Measurements from ENCODE around the gene MIPEP.

Gene MIPEP

DNA sequence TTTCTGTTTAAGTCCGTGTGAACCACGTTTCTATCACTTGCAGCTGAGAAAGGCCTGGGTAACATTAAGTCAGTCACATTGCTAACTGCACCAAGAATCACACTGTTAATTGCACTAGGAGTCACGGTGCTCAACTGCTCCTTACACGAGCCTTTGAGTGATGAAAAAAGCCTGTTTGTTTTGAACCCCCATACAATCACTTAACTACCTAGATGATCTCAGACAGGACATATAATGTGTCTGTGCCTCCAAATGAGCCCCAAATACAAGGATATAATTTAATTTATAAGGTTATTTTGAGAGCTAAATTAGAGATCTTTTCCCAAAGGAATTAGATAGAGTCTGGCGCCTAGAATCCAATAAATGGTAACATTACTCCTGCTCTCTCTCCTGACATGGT, 84.1 kb downstream of the MIPEP start:
- DNase-seq = no peak

GRCh38 chr13:23804166-23804565, 85.0 kb downstream of the MIPEP start:
- no peak for DNase-seq

- DNase-seq = no peak
Measured at GRCh38 chr13:23801141-23801540, 88.1 kb downstream of the MIPEP start.

- no peak for DNase-seq
Measured at GRCh38 chr13:23799945-23800344, 89.3 kb downstream of the MIPEP start.

DNA sequence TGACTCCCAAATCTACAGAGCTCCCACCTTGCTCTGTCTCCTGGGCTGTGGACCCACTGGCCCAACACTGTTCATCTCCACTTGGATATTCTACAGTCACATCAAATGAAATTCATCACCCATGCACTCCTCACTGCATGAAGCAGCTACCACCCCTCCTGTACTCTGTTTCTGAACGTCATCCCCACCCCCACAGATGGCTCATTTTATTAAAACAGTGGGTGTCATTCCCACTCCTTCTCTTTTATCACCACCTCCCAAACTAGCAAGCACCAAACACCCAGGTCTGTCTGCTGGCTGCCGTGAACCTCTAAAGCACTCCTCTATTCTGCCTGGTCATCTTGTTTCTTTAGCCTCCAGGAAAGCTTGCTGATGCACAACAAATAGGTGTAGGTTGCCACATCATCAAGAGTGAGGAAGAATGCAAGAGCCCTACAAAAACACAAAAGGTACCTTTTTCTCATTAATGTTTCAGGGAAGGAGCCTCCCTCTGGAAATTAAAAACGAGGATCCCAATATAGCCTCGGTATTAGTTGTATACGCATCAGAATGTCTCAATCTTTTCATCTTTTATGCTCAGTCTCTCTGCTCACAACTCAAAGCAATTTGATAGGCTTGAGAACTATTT, 91.8 kb downstream of the MIPEP start:
- no peak for DNase-seq

- no peak for DNase-seq
Measured at GRCh38 chr13:23796551-23796950, 92.6 kb downstream of the MIPEP start.

- DNase-seq = no peak
Measured at GRCh38 chr13:23794267-23795161, 94.7 kb downstream of the MIPEP start.

GRCh38 chr13:23793711-23794110, 95.5 kb downstream of the MIPEP start:
- no peak for DNase-seq

DNA sequence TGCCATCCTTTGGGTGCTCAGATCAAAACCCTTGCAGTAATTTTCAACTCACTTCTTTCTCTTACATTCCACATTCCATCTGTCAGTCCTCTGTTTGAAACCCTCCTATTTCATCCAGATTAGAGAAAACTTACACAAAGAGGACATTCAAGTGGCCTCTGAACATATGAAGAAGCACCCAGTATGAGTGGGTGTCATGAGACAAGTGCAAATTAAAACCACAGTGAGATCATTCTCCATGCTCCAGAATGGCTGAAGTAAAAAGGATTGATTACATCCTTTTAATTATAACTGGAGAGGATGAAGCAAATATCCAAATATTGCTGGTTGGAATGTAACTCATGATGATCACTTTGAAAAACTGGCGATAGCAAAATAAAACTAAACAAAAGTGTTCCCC, 96.5 kb downstream of the MIPEP start:
- no peak for DNase-seq

DNA sequence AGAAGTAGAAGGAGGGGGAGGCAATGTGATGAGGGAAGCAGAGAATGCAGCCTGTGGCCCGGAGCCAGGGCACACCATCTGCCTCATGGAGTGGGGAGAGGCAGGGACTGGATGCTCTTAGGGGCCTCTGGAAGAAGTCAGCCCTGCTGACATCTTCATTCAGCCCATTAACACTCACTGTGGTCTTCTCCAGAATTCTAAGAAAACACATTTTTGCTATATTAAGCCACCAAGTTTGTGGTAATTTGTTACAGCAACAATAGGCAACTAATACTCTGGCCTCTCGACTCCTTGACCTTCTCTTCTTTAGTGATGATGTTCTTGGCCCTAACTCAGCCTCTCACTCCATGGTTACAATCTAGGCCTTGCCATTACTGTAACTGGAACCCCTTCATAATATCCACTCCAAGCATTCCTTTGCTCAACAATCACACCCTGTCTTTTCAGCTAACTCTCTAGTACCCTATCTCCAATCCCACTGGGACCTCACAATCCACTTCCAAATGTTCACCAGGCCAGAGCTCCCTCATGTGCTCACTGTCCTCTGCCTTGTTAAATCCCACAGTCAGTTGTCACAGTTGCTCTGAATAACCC, 98.5 kb downstream of the MIPEP start:
- DNase-seq = no peak

DNA sequence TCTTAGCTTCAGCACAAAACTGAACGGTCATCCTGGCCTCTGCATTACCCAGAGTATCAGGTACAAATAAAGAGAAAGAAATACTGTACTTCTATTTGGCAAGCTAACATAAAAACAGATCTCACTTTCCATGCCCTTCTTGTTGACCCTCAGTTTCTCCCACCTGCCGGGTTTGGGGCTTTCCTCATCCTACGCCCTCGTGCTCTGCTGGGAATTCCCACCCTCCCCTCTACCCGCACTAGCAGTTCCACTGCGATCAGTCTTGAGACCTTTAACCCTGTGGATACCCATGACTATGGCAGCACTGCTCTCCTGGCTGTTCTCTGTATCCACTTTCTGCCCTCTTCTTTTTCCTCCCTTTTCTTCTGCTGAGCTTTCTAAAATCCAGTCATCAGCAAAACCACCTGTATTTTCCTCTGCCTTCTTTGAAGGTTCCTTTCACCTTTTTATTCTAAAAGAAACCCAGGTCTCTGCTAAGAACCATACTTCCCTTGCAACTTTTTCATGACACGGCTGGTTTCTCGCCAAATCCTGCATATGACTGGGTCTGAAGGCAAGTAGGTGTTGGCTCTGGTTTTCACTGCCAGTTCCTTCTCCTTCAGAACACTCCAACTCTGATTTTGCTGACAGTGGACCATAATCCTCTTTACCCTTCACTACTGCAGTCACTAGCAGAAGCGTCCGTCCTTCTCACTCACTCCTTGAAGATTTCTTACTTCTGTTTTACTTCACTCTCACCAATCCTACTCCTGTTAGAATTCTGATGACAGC, 99.4 kb downstream of the MIPEP start:
- no peak for DNase-seq

DNA sequence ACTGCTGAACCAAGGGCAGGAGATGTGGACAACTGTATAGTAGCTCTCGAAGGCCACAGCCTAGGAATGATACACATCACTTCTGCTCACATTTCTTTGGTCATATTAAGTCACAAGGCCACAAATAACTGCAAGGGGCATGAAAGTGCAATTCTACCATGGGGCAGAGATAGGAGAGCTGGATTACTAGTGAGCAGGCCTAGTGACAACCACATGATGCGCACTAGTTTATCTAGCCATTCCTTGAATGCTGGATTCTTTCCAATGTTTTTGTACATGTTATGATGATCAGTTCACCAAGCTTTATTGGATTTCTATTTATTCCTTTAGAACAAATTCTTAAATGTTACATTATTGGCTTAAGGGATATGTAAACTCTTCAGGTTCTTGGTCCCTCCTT, 100.7 kb downstream of the MIPEP start:
- DNase-seq = no peak

GRCh38 chr13:23787464-23787863, 101.7 kb downstream of the MIPEP start:
- no peak for DNase-seq

DNA sequence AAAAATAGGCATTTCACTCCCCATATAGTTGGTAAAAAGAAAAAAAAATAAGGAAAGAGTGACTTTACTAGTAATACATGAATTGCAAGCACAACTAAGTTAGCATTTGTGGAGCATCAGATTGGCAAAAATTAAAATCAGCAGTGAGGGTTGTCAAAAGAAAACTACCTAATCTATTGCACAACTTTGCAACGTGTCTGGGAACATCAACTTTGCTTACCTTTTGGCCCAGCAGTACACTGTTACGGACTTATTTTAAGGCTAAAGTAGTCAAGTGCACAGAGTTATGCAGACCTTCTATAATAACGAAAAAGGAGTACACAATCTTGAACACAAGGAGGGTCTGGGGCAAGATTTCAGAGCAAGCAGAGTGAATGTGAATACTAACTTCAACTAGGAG, 102.6 kb downstream of the MIPEP start:
- DNase-seq = no peak

DNA sequence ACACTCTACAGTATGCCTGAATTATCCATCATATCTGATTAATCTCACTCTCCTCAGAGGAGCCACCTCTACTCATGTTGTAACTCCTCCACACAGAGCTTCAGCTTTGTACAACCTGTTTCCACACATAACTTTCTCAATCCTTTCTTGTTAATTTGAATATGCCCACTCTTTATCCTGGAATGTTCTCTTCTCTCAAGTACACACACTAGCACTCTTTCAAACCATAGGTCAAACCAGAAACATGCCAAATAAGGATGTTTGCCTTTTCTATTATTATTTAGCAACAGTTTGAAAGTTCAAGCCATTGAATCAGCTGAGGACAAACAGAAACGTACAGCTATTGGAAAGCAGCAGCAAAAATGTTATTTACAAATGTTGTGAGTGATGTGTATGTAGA, 110.3 kb downstream of the MIPEP start:
- DNase-seq = no peak

GRCh38 chr13:23778002-23778652, 111.1 kb downstream of the MIPEP start:
- DNase-seq = no peak

DNA sequence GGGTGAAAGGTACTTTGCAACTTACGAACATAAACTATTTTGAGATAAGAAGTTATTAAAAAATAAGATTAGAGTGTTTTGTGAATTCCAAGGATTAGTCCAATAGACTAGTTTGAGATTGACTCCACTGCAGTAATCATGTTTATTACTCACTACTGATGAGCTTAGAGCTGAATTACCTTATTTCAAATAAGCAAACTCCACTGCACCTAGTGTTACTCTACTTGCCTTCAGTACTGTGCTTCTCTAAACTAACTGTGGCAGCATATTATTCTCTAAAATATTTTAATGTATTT, 111.7 kb downstream of the MIPEP start:
- DNase-seq = no peak

DNA sequence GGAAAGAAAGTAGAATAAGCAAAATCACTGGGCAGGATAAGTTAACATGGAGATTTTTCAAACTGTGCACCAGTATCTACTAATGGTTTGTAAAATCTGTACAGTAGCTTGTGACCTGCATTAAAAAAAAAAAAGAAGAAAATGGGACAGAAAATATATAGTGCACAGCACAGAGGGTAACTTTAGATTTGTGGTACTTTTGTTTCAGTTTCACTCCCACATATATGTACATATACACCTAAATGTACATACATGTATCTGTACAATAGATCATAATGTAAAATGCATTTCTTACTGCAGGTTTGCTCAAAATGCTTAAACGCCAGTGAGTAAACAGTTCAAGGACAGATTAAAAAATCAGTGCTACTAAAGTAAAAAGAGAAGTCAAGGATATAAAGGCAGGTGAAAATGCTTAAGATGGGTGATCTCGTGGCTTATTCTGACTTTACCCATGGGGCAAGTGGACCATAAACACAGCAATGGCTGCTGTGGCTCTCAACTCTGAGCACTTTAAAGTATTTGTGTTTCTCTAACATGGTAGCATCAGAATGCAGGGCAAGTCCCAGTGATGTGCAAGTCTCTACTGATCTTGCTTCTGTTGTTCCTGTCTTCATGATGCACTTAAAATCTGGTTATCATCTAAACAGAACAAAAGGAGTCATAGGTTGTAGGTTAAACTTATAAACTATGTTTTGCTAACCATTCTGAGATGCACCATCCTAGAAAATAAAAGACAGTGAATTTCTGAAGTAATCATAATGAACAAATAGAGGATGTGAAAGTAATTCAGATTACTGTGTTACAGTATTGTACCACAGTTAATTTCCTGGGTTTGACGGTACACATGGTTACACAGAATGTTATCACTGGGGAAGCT, 112.3 kb downstream of the MIPEP start:
- DNase-seq = no peak

- DNase-seq = no peak
Measured at GRCh38 chr13:23772717-23773116, 116.5 kb downstream of the MIPEP start.

GRCh38 chr13:23771956-23772355, 117.2 kb downstream of the MIPEP start:
- DNase-seq = no peak

GRCh38 chr13:23771552-23771951, 117.6 kb downstream of the MIPEP start:
- DNase-seq = no peak

- no peak for DNase-seq
Measured at GRCh38 chr13:23770973-23771372, 118.2 kb downstream of the MIPEP start.

All from NCI-H2227 treated with DMSO at 0.1 percent for 48 hours (cell line).